Measurements from ENCODE around the gene PTPN2.
"Not testable (repeated sequence)": the region's sequence is repeated elsewhere in the genome, so short reads cannot be mapped to it uniquely, and the experiment has no call there.

Gene PTPN2

GRCh38 chr18:12820506-12820905 is 63.5 kb downstream of the PTPN2 start:
- no peak for DNase-seq

- DNase-seq = no peak
Measured at GRCh38 chr18:12819841-12820240, 64.2 kb downstream of the PTPN2 start.

- no peak for DNase-seq
Measured at GRCh38 chr18:12819322-12819721, 64.7 kb downstream of the PTPN2 start.

- no peak for DNase-seq
Measured at GRCh38 chr18:12818243-12818642, 65.8 kb downstream of the PTPN2 start.

- DNase-seq = no peak
Measured at GRCh38 chr18:12816451-12816850, 67.6 kb downstream of the PTPN2 start.

GRCh38 chr18:12811191-12811950 is 72.7 kb downstream of the PTPN2 start:
- no peak for DNase-seq

- no peak for DNase-seq
Measured at GRCh38 chr18:12803069-12803936, 80.7 kb downstream of the PTPN2 start.

GRCh38 chr18:12802538-12802937 is 81.5 kb downstream of the PTPN2 start:
- no peak for DNase-seq

GRCh38 chr18:12796448-12796847 is 87.6 kb downstream of the PTPN2 start:
- no peak for DNase-seq

GRCh38 chr18:12791610-12792009 is 92.4 kb downstream of the PTPN2 start:
- DNase-seq = no peak

GRCh38 chr18:12786669-12787068 is 97.4 kb downstream of the PTPN2 start:
- no peak for DNase-seq

GRCh38 chr18:12783524-12783923 is 100.5 kb downstream of the PTPN2 start:
- DNase-seq = no peak

GRCh38 chr18:12782521-12782920 is 101.5 kb downstream of the PTPN2 start:
- DNase-seq = no peak

GRCh38 chr18:12779456-12779855 is 104.6 kb downstream of the PTPN2 start:
- DNase-seq = no peak

- DNase-seq = no peak
Measured at GRCh38 chr18:12779043-12779442, 105.0 kb downstream of the PTPN2 start.

- DNase-seq = no peak
Measured at GRCh38 chr18:12777500-12777944, 106.5 kb downstream of the PTPN2 start.

GRCh38 chr18:12776821-12777471 is 107.1 kb downstream of the PTPN2 start:
- no peak for DNase-seq

GRCh38 chr18:12776415-12776814 is 107.6 kb downstream of the PTPN2 start:
- not testable (repeated sequence) for DNase-seq

GRCh38 chr18:12774982-12775381 is 109.1 kb downstream of the PTPN2 start:
- DNase-seq = no peak

- DNase-seq = no peak
Measured at GRCh38 chr18:12773369-12773768, 110.7 kb downstream of the PTPN2 start.

GRCh38 chr18:12772111-12772510 is 111.9 kb downstream of the PTPN2 start:
- DNase-seq = no peak

- DNase-seq = no peak
Measured at GRCh38 chr18:12770469-12771219, 113.4 kb downstream of the PTPN2 start.
